K562 (cell line): ENCODE results near the gene ADARB2. TPM values are rescaled to one million over a fixed set of nuclear protein-coding genes. Genes with fewer than 3 reads are reported as not detected.

Experiments
- ATAC-seq: fragments of 200-7000 bp; cut with Tn5 transposase; 3 replicates; pipeline ENCODE4 v1.9.1; 2020; ENCODE audit warnings: moderate library complexity
- BruUV-seq: library from RNA; stranded (reverse); fragments of 400-500 nt; replicated peaks from 2 replicates; lab custom pipeline; 2021; lab: Mats Ljungman, UMichigan
- CTCF ChIA-PET: fragments of 300-600 bp; formaldehyde crosslinking; extraction: SDS; loops from one replicate; lab custom pipeline; 2021; ENCODE audit warnings: low intra/inter-chr PET ratio; lab: Yijun Ruan, JAX
- POLR2A ChIA-PET: fragments of 300-600, 350-650 bp; sonication (Branson Sonifier 250); formaldehyde crosslinking; extraction: SDS; loops from one replicate; lab custom pipeline; 2021; ENCODE audit warnings: antibody characterized with exemption, inconsistent platforms; lab: Yijun Ruan, JAX
- DNase-seq, 4 experiments: peaks; one replicate each; pipeline versions ENCODE4 v3.0.0 to v3.0.0-alpha.2; 2011 to 2018; ENCODE audit warnings: low spot score in 3 of 4, mixed read lengths in 3 of 4; ENCODE audit errors: extremely low read depth in 1 of 4
- FAIRE-seq: peaks from 2 replicates; lab custom pipeline; 2011; peaks lifted over from hg19 to GRCh38; lab: Jason Lieb, UNC
- H2AFZ ChIP-seq: 2 replicates; pipeline ENCODE4 v1.6.0; 2011; ENCODE audit warnings: low read depth, low read length, control low read depth, inconsistent platforms
- H3K27ac ChIP-seq: fragments of 200-600 bp; 3 replicates; pipeline ENCODE4 v1.8.0; 2011; ENCODE audit warnings: low read depth, mild to moderate bottlenecking, control low read depth, inconsistent platforms, low read length, moderate library complexity, mixed read lengths; ENCODE audit errors: extremely low read depth
- H3K27me3 ChIP-seq, 2 experiments: fragments of 300-600 bp in 1 of 2; 2 replicates in 1 of 2; 3 replicates in 1 of 2; pipeline versions ENCODE4 v1.6.0 to v1.8.0; 2011; ENCODE audit warnings: inconsistent platforms in 2 of 2, low read length in 2 of 2, mild to moderate bottlenecking in 1 of 2, mixed read lengths in 1 of 2, moderate library complexity in 1 of 2; ENCODE audit not compliant: control insufficient read depth in 2 of 2, insufficient read depth in 2 of 2
- H3K36me3 ChIP-seq: fragments of 300-600 bp; 3 replicates; pipeline ENCODE4 v1.8.0; 2011; ENCODE audit warnings: mild to moderate bottlenecking, low read length, inconsistent platforms; ENCODE audit not compliant: control insufficient read depth, insufficient read depth
- H3K4me1 ChIP-seq, 2 experiments: fragments of 200-600 bp in 1 of 2; replicated peaks in 1 of 2; 2 replicates in 1 of 2; 3 replicates in 1 of 2; pipeline versions ENCODE4 v1.5.1 to v1.8.0; 2011; ENCODE audit warnings: inconsistent platforms in 2 of 2, low read length in 2 of 2, mild to moderate bottlenecking in 1 of 2, mixed read lengths in 1 of 2, moderate library complexity in 1 of 2; ENCODE audit not compliant: control insufficient read depth in 2 of 2, insufficient read depth in 2 of 2
- H3K4me2 ChIP-seq: 2 replicates; pipeline ENCODE4 v1.6.1; 2011; ENCODE audit warnings: low read length, control low read depth, inconsistent platforms, mixed read lengths; ENCODE audit not compliant: insufficient read depth
- H3K4me3 ChIP-seq: fragments of 200-600 bp; sonication (generic), shearing (Covaris generic); 2 replicates; pipeline ENCODE4 v1.5.1; 2016; ENCODE audit warnings: control low read depth, inconsistent platforms
- H3K79me2 ChIP-seq: fragments of 200-600 bp; 3 replicates; pipeline ENCODE4 v1.8.0; 2011; ENCODE audit warnings: low read length, inconsistent platforms; ENCODE audit not compliant: control insufficient read depth, insufficient read depth
- H3K9ac ChIP-seq, 2 experiments: 2 replicates each; pipeline versions ENCODE4 v1.6.0 to v1.6.1; 2011; ENCODE audit warnings: low read depth in 2 of 2, low read length in 2 of 2, control low read depth in 1 of 2, inconsistent platforms in 1 of 2, mild to moderate bottlenecking in 1 of 2, mixed read lengths in 1 of 2; ENCODE audit not compliant: insufficient read depth in 1 of 2
- H3K9me1 ChIP-seq: one replicate; pipeline ENCODE4 v1.6.0; 2011; ENCODE audit warnings: inconsistent platforms, mild to moderate bottlenecking, low read length, moderate library complexity; ENCODE audit not compliant: control insufficient read depth, insufficient read depth
- H3K9me3 ChIP-seq: replicated peaks from 2 replicates; pipeline ENCODE4 v1.5.1; 2011; ENCODE audit warnings: low read depth, low read length, inconsistent platforms; ENCODE audit not compliant: control insufficient read depth, insufficient read depth
- H4K20me1 ChIP-seq: replicated peaks from 2 replicates; pipeline ENCODE4 v1.6.1; 2011; ENCODE audit warnings: low read length, inconsistent platforms, mixed read lengths; ENCODE audit not compliant: control insufficient read depth, insufficient read depth
- BRF2 ChIP-seq: IDR thresholded peaks from 3 replicates; pipeline ENCODE4 v1.6.1; 2011; ENCODE audit warnings: borderline replicate concordance, mild to moderate bottlenecking; ENCODE audit not compliant: insufficient read length, insufficient read depth
- TOE1 ChIP-seq, 2 experiments: fragments of 450-650 bp in 1 of 2; sonication (generic) in 1 of 2; formaldehyde crosslinking in 1 of 2; IDR thresholded peaks; 2 replicates each; pipeline versions ENCODE4 v1.7.1 to v1.8.0; 2016 to 2022; ENCODE audit warnings: borderline replicate concordance in 2 of 2, mild to moderate bottlenecking in 2 of 2, antibody characterized with exemption in 1 of 2, inconsistent platforms in 1 of 2, low read depth in 1 of 2, missing genetic modification reagents in 1 of 2, moderate library complexity in 1 of 2
- WGBS: fragments of 100-300 bp; shearing (Covaris generic); methylation state at CpG from one replicate; pipeline ENCODE4 v1.1.6; 2016; ENCODE audit warnings: low coverage, mixed read lengths; ENCODE audit not compliant: insufficient coverage; ENCODE audit errors: missing lambda C conversion rate; 5-methylcytosine and 5-hydroxymethylcytosine counted together
- in situ Hi-C: fragments of 300-500 bp; cut with MboI; formaldehyde crosslinking; loops from 4 replicates; pipeline ENCODE4 v1.15.0; 2018; ENCODE audit warnings: inconsistent platforms, mixed read lengths
- intact Hi-C: fragments of 100-400 bp; cut with micrococcal nuclease; formaldehyde crosslinking; loops from 2 replicates; pipeline ENCODE4 v1.14.2; 2022
- polyA plus RNA-seq, 8 experiments: library from polyadenylated mRNA; depleted of rRNA in 4 of 8; stranded (reverse) in 5 of 8; unstranded in 3 of 8; fragments of >200 nt; fragmentation: Nextera tagmentation in 2 of 8; fragmentation: Illumina TruSeq in 1 of 8; extraction: Ambion mirVana in 2 of 8; extraction: Trizol in 1 of 8; gene quantifications; 2 replicates each; pipeline versions ENCODE4 v1.2.1 to v1.2.3, GENCODE V29; 2011 to 2014; ENCODE audit warnings: inconsistent platforms in 1 of 8, missing spikeins in 1 of 8
- total RNA-seq, 7 experiments: library from RNA; depleted of rRNA in 6 of 7; stranded (reverse); fragments of >200 nt in 6 of 7; fragmentation: Illumina TruSeq in 2 of 7; extraction: Trizol in 2 of 7; gene quantifications; 2 replicates each; pipeline versions ENCODE4 v1.2.1 to v1.2.3, GENCODE V29; 2011 to 2021; ENCODE audit warnings: low replicate concordance in 1 of 7
- TF ChIP-seq, protein P1 (sequence below): sonication (generic); formaldehyde crosslinking; IDR thresholded peaks from 2 replicates; pipeline ENCODE4 v1.8.0; 2022; ENCODE audit warnings: missing genetic modification reagents, mild to moderate bottlenecking, moderate library complexity, borderline replicate concordance
- TF ChIP-seq, protein P2 (sequence below): sonication (generic); formaldehyde crosslinking; IDR thresholded peaks from 2 replicates; pipeline ENCODE4 v1.8.0; 2022; ENCODE audit warnings: missing genetic modification reagents, mild to moderate bottlenecking, borderline replicate concordance

ADARB2 gene
- total and polyA plus RNA-seq, 9 of the 15 experiments (the other 6 are each of a cell fraction or from before 2014, with no cell fraction given): not detected

DNA sequence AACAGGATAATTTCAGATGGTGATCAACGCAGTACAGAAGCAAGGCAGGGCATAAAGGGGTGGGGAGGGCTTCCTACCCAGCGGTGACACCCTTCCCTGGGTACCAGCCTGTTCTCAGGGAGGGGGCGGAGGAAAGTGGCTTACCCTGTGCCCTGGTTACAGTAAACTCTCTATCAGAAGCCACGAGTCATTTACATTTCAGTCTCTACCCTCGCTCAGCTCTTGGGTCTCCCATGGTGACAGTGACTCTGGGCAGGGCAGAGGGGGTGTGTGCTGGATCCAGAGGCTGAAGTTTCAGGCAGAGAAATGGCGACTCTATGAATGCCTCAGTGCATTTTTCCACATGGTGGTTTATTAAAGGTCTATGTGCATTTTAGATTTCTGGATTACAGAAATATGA, 107.0 kb downstream of the ADARB2 start:
- Histone ChIP-seq H3K27ac (no peak overlapping the region), H3K4me3 (no peak overlapping the region), H3K27me3 (peaks cover 9 to 48% of the 10 kb centered on the region in 2 experiments), H3K9ac (no peak overlapping the region), H3K36me3 (no peaks in the 10 kb centered on the region), H2AFZ (no peak overlapping the region), H3K4me2 (no peak overlapping the region), H3K9me1 (no peaks in the 10 kb centered on the region), H3K9me3 (no peaks in the 10 kb centered on the region), H3K79me2 (no peaks in the 10 kb centered on the region), H3K4me1 (no peaks in the 10 kb centered on the region), H4K20me1 (no peaks in the 10 kb centered on the region; the same call in 1 of the 2 replicates)
- POLR2A ChIA-PET: no interaction called here
- no peak for FAIRE-seq
- in situ Hi-C loops: no loop called here
- 0% methylated on average over 6 of the region's 6 CpGs for WGBS
- intact Hi-C loops: no loop called here
- no TSS peak for BruUV-seq
- DNase-seq: no peak
- no peak for ATAC-seq
- CTCF ChIA-PET: no interaction called here
- TF ChIP-seq TOE1 (IDR thresholded peaks at IDR 0.05; ENCODE audit: borderline replicate concordance) (no peak), TOE1 (CRISPR knock-in tag; IDR thresholded peaks at IDR 0.05; ENCODE audit: borderline replicate concordance, low read depth) (no peak), BRF2 (no peak)
- TF ChIP-seq, protein P1, sequence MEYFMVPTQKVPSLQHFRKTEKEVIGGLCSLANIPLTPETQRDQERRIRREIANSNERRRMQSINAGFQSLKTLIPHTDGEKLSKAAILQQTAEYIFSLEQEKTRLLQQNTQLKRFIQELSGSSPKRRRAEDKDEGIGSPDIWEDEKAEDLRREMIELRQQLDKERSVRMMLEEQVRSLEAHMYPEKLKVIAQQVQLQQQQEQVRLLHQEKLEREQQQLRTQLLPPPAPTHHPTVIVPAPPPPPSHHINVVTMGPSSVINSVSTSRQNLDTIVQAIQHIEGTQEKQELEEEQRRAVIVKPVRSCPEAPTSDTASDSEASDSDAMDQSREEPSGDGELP (CRISPR knock-in tag): no peak
- TF ChIP-seq, protein P2, sequence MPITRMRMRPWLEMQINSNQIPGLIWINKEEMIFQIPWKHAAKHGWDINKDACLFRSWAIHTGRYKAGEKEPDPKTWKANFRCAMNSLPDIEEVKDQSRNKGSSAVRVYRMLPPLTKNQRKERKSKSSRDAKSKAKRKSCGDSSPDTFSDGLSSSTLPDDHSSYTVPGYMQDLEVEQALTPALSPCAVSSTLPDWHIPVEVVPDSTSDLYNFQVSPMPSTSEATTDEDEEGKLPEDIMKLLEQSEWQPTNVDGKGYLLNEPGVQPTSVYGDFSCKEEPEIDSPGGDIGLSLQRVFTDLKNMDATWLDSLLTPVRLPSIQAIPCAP: no peak
